ENCODE data around the gene ADCY3. TPM values are rescaled to one million over a fixed set of nuclear protein-coding genes. Genes with fewer than 3 reads are reported as not detected.
A peak's percentile ranks its signal among the peaks of the same experiment; 100 is the strongest.
"Not testable (repeated sequence)": the region's sequence is repeated elsewhere in the genome, so short reads cannot be mapped to it uniquely, and the experiment has no call there.

The ADCY3 gene
- polyA plus RNA-seq, 3 donors = 2.5 to 9.3 (median 3.5) TPM

DNA sequence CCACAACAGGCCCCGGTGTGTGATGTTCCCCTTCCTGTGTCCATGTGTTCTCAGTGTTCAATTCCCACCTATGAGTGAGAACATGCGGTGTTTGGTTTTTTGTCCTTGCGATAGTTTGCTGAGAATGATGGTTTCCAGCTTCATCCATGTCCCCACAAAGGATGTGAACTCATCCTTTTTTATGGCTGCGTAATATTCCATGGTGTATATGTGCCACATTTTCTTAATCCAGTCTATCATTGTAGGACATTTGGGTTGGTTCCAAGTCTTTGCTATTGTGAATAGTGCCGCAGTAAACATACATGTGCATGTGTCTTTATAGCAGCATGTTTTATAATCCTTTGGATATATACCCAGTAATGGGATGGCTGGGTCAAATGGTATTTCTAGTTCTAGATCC is 119.5 kb downstream of the ADCY3 start:
- Histone ChIP-seq H3K79me2 (ENCODE audit: insufficient read depth, low read length) (peaks cover 53% of the 10 kb centered on the region), H3K36me3 (replicated peaks in 1 of 2; ENCODE audit: control insufficient read depth in 1 of 2, insufficient read depth in 2 of 2, low read length in 2 of 2) (peaks cover 4 to 30% of the 10 kb centered on the region in 2 donors)
- H4K20me1 ChIP-seq (ENCODE audit: insufficient read depth, low read length); H3K4me1 Mint-ChIP-seq; H3K9me3 Mint-ChIP-seq; H3K4me1 ChIP-seq (ENCODE audit: control insufficient read depth in 1 of 2, insufficient read depth in 2 of 2, low read length in 2 of 2); H3K27ac Mint-ChIP-seq; H3K4me3 ChIP-seq (replicated peaks in 1 of 3; ENCODE audit: low read depth in 2 of 3, low read length in 3 of 3); intact Hi-C loops (cut with micrococcal nuclease); H3K4me2 ChIP-seq (replicated peaks; ENCODE audit: extremely low read depth, low read length, poor library complexity, severe bottlenecking); H3K4me3 Mint-ChIP-seq; H3K27me3 ChIP-seq (ENCODE audit: control insufficient read depth in 2 of 2, insufficient read depth in 2 of 2, low read length in 2 of 2); DNase-seq; H3K27me3 Mint-ChIP-seq (ENCODE audit: low read depth in 3 of 3); H3K27ac ChIP-seq (ENCODE audit: low read depth in 1 of 2, low read length in 2 of 2); H3K9ac ChIP-seq (ENCODE audit: insufficient read depth, low read length, poor library complexity, severe bottlenecking); H2AFZ ChIP-seq (ENCODE audit: insufficient read depth, low read depth, low read length, poor library complexity, severe bottlenecking); H3K9me3 ChIP-seq (replicated peaks in 1 of 2; ENCODE audit: control insufficient read depth in 1 of 2, insufficient read depth in 1 of 2, low read length in 2 of 2): not testable (repeated sequence)
- WGBS (ENCODE audit: insufficient coverage) = no CpG with 5 or more reads among the region's 5 CpGs
- H3K36me3 Mint-ChIP-seq = peaks cover 56 to 70% of the 10 kb centered on the region in 2 donors

DNA sequence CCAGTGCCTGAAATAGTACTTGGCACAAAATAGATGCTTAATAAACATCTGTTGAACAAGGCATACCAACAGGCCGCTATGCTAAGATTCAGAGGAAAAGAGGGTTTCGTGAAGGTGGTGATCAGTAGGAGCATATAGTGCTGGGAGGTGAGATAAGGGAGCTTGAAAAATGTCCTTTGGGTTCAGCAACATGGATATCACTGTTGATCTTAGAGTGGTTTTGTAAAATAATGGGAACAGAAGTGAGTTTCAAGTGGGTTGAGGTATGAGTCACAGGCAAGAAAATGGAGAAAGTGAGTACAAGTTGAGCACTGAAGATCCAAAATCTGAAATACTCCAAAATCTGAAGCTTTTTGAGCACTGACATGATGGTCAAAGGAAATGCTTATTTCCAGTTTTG is 122.4 kb downstream of the ADCY3 start:
- DNase-seq = no peak
- no peak overlapping the region for H3K27ac ChIP-seq (ENCODE audit: low read depth in 1 of 2, low read length in 2 of 2)
- H3K9ac ChIP-seq (ENCODE audit: insufficient read depth, low read length, poor library complexity, severe bottlenecking) = no peak overlapping the region
- H3K9me3 Mint-ChIP-seq = peaks cover 0 to 6% (median 2%) of the 10 kb centered on the region in 7 donors
- no peaks in the 10 kb centered on the region for H3K27me3 ChIP-seq (ENCODE audit: control insufficient read depth in 2 of 2, insufficient read depth in 2 of 2, low read length in 2 of 2)
- no peak overlapping the region for H3K4me3 Mint-ChIP-seq
- H3K36me3 ChIP-seq (replicated peaks in 1 of 2; ENCODE audit: control insufficient read depth in 1 of 2, insufficient read depth in 2 of 2, low read length in 2 of 2) = peaks cover 4 to 33% of the 10 kb centered on the region in 2 donors
- H3K9me3 ChIP-seq (replicated peaks in 1 of 2; ENCODE audit: control insufficient read depth in 1 of 2, insufficient read depth in 1 of 2, low read length in 2 of 2) = no peaks in the 10 kb centered on the region
- H2AFZ ChIP-seq (ENCODE audit: insufficient read depth, low read depth, low read length, poor library complexity, severe bottlenecking) = no peak overlapping the region
- H3K79me2 ChIP-seq (ENCODE audit: insufficient read depth, low read length) = peaks cover 71% of the 10 kb centered on the region
- TF ChIP-seq, protein P1, sequence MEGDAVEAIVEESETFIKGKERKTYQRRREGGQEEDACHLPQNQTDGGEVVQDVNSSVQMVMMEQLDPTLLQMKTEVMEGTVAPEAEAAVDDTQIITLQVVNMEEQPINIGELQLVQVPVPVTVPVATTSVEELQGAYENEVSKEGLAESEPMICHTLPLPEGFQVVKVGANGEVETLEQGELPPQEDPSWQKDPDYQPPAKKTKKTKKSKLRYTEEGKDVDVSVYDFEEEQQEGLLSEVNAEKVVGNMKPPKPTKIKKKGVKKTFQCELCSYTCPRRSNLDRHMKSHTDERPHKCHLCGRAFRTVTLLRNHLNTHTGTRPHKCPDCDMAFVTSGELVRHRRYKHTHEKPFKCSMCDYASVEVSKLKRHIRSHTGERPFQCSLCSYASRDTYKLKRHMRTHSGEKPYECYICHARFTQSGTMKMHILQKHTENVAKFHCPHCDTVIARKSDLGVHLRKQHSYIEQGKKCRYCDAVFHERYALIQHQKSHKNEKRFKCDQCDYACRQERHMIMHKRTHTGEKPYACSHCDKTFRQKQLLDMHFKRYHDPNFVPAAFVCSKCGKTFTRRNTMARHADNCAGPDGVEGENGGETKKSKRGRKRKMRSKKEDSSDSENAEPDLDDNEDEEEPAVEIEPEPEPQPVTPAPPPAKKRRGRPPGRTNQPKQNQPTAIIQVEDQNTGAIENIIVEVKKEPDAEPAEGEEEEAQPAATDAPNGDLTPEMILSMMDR (IDR thresholded peaks at IDR 0.05) = no peak
- H3K4me1 ChIP-seq (ENCODE audit: control insufficient read depth in 1 of 2, insufficient read depth in 2 of 2, low read length in 2 of 2) = peaks cover 8 to 14% of the 10 kb centered on the region in 2 donors
- intact Hi-C loops (cut with micrococcal nuclease) = loop anchor here (10.0 kb wide), 3 partner anchors 247 to 1967 kb away; partner anchors contain the start of genes ATAD2B (in 1 of the 2), EFR3B (in 1 of the 2) and SLC35F6 (in 1 of the 2)
- peak overlapping the region in 1 of 7 donors; percentile 34 for H3K27ac Mint-ChIP-seq
- H3K4me3 ChIP-seq (replicated peaks in 1 of 3; ENCODE audit: low read depth in 2 of 3, low read length in 3 of 3) = no peak overlapping the region
- no peaks in the 10 kb centered on the region for H3K27me3 Mint-ChIP-seq (ENCODE audit: low read depth in 3 of 3)
- H3K36me3 Mint-ChIP-seq = peaks cover 34 to 49% of the 10 kb centered on the region in 2 donors
- peaks cover 14% of the 10 kb centered on the region for H3K4me1 Mint-ChIP-seq
- no peak overlapping the region for H3K4me2 ChIP-seq (replicated peaks; ENCODE audit: extremely low read depth, low read length, poor library complexity, severe bottlenecking)
- no peaks in the 10 kb centered on the region for H4K20me1 ChIP-seq (ENCODE audit: insufficient read depth, low read length)
- 90% methylated on average over 1 of the region's 2 CpGs for WGBS (ENCODE audit: insufficient coverage)
